Kidney capillary endothelial cell (primary cell): ENCODE results near the gene CNTNAP3B.
"Not testable (repeated sequence)": the region's sequence is repeated elsewhere in the genome, so short reads cannot be mapped to it uniquely, and the experiment has no call there.

Experiments used
- DNase-seq: peaks from one replicate; pipeline ENCODE4 v3.0.0-alpha.2; 2018; ENCODE audit warnings: low spot score

Gene CNTNAP3B

DNA sequence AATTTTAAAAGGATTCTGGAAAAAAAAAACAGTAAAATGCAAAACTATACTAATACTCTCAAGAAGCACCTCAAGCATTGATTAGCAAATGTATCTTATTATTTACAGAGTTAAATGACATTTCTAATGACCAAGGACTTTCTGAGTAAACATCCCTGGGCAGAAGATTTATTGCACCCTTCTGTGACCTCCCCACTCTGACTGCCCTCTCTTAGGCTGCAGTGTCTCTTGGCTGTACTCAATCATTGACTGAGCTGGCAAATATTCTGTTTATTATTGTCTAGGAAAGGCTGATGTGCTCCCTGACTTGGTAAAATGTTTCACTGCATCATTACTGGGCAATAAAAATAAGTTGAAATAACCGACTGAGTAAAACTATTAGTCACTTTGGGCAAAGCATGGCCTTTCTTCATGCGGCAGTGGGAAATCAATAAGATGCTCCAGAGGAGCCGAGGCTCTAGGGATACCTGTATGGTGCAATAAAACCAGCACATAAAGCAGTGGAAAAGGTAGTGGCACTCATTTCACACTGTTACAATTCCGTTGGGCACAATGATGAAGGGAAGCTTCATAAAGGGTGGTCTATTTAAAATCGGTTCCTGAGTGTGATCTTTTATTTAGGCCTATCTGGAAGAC, 151.1 kb downstream of the CNTNAP3B start:
- DNase-seq = not testable (repeated sequence)

DNA sequence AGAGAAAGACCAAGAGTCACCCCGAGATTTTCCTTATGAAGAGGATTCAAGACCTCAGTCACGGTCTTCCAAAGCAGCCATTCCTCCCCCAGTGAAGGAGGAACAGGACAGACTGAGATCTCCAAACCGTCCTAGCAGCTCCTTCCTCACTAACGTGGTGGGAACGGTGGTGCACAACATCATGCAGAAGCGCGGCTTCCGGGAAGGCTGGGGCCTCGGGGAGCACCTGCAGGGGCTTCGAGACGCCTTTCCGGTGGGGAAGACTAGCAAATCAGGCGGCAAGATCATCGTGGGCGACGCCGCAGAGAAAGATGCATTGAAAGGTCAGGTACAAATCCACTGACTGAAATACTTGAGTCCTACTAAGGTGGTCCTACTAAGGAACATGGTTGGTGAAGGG, 154.3 kb downstream of the CNTNAP3B start:
- DNase-seq = not testable (repeated sequence)

DNA sequence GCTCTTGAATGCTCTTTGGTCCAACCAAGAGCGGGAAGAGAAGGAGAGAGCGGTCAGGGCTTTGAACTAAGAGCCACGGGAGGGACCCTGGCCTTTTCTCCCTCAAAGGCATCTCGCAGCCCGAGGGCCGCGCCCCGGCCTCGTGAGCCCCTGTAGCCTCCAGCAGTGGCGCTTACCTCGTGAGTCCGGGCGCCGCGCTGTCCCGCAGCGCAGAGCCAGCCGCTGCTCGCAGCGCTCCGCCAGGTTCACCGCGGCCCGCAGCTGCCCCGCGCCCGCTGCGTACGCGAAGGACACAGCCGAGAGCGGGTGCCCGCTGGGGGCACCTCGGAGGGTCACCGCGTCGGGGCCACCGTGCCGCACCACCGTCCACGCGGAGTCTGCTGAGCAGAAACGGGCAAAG, 176.2 kb downstream of the CNTNAP3B start:
- DNase-seq = not testable (repeated sequence)

DNA sequence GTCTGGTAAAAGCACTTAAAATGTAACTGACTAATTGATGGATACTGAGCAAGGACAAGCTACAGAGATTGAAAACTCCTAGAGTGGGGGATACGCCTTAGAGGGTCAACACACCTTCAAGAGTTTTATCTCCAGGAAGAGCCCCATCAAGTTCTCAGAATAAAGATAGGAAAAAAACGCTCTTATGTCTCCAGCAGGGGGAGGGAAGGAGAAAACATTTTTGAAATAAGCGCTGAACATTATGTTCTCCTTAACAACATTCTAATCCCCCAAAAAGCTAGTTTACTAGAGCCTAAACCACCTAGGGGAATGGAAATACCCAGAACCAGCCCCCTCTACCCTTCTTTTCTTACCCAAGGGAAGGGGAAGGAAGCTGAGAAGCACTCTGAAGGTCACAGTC, 187.5 kb downstream of the CNTNAP3B start:
- not testable (repeated sequence) for DNase-seq

DNA sequence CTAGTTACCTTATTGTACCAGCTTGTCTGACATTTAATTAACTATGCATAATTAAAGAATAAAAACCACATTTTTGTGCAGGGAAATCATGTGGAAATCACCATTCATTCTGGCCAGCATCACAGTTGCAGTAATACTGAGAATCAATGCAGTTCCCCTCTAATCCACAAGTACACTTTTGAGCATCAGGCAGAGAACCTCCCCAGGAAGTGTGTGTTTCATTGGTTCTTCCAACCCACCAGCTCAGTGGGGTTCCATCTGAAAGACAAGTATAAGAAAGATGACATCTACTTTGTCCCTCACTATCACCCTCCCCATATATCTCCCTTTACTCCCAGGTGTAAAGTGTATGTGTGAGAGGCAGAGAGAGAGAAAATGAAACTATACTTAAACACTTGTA, 191.1 kb downstream of the CNTNAP3B start:
- DNase-seq = not testable (repeated sequence)

DNA sequence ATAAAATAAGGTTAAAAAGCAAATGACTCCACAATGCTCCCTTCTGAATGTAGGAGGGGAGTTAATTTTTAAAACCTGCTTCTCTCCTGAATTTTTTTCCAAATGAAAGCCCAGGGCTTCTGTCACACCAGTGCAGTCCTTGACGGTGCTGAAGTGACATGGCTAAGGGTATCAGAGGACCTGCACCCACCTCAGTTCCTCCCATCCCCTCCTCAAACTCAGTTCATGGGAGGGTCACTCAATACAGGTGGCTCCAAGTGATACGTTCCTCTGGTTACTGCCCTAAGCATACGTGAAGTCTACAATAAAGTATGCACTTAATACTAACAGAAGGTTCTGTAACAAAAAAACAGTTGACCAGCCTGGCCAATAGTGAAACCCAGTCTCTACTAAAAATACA, 193.5 kb downstream of the CNTNAP3B start:
- not testable (repeated sequence) for DNase-seq

DNA sequence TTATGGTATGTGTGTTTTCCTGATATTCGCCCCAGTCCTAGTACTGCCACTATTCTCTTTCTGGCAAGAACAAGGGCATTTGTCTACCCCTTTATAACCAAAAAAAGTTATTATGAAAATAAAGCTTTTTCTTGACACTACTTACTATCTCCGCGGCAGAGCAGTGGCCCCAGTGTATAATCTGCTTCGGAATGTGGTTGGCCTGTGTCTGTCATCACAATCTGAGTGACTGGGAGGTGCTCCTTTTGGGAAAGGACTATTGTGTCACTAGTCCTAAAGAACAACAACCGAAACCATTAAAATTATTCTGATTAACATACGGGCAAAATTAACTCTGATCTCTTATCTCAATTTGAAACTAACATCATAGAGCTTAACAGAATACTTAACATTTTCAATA, 200.1 kb downstream of the CNTNAP3B start:
- not testable (repeated sequence) for DNase-seq

DNA sequence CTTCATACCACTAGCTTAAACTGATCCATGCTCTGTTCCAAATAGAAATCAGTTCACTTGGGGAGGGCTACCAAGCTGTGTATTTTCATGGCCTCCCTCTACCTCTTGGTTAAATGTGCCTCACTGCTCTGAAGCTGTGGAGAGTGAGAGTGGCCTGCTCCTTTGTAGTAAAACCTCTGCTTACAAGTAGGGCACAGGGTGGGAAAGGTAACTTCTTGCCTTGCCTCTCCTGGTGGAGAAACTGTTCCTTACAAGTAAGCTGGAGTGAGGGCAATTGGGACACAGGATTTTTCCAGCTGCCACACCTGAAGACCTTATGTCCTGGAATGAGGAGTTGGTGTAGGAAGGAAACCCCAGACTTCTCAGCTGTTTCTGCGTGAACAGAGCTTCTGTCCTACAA, 211.9 kb downstream of the CNTNAP3B start:
- not testable (repeated sequence) for DNase-seq

DNA sequence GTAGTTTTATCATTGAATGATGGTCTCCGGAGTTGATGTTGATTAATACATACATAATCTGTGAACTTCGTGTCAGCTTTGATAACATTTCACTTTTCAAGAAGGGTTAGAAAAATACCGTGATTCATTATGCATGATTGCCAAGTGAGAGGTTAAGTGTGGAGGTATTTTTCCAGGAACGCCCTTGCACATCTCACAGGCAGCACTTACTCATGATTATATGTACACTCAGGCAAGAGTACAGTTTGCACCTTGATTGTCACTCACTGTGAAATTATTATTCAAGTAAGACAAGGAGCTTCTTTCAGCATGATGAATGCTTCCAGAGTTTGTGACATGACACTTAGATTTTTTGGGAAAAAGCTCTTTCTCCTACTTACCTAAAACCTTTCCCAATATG, 223.7 kb downstream of the CNTNAP3B start:
- not testable (repeated sequence) for DNase-seq

DNA sequence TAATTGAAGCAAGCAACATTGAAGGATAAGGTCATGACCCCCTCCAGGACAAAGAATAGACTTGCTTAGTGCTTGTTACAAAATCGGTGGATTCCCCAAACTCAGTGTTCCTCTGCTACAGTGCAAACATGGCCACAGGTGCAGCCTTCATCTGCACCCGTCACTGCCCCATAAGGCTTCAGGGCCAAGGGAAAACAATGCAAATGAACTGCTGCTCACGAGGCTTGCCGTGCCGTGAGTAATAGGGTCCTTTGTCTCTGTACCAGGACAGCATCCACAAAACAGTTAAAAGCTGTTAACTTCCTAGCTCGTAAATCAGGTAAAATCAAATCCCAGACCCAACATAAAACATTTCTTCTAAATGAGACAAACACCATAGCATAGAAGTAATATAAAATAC, 226.5 kb downstream of the CNTNAP3B start:
- not testable (repeated sequence) for DNase-seq

DNA sequence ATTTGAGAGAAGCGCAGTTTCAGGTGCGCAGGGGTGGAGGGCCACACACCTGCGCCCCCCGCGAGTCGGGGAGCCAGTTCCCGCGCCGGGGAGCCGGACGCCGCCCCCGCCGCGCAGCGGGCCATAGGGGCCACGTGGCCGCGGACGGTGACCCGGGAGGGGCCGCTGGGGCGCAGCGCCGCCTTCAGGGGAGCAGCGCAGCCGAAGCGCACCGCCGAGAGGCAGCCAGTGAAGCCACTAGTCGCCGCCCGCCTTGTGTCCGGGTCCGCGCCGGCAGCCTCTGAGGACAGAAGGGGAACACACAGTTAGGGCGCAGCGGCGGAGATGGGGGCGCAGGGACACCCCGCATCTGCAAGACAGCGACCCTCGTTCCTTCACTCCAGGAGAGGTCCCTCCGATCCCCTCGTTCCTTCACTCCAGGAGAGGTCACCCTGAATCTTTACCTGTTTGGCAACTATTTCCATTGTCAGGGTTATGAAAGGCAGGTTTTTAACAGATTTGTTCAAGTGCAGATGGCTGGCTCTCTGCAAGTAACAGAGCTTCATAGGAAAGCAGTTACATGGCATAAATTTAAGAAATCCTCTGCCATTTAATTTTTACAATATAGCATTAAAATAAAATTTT, 230.4 kb downstream of the CNTNAP3B start:
- not testable (repeated sequence) for DNase-seq

DNA sequence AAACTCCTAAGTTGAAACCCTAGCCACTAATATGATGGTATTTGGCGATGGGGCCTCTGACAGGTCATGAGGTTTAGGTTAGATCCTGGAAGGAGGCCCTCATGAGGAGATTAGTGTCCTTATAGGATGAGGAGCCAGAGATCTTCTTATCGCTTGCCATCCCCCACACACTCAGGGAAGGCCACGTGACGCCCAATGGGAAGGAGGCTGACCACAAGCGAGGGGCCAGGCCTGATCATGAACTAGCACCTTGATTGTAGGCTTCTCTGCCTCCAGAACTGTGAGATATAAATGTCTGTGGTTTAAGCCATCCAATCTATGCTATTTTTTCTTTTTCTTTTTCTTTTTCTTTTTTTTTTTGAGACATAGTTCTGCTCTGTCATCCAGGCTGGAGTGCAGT, 254.7 kb downstream of the CNTNAP3B start:
- not testable (repeated sequence) for DNase-seq

DNA sequence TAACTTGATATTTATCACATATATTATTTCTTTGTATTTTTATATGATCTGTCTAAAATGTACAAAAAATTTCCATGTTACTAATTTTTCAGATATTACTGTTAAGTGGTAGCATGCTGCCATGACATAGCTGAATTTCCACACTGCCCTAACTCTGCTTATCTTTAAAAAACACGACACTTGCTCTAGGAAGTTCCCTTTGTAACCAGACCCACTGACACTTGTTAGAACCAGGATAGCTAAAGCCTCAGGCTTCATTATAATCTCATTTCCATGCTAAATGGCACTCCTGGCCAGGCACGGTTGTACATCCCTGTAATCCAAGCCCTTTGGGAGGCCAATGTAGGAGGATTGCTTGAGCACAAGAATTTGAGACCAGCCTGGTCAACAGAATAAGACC, 273.8 kb downstream of the CNTNAP3B start:
- not testable (repeated sequence) for DNase-seq

DNA sequence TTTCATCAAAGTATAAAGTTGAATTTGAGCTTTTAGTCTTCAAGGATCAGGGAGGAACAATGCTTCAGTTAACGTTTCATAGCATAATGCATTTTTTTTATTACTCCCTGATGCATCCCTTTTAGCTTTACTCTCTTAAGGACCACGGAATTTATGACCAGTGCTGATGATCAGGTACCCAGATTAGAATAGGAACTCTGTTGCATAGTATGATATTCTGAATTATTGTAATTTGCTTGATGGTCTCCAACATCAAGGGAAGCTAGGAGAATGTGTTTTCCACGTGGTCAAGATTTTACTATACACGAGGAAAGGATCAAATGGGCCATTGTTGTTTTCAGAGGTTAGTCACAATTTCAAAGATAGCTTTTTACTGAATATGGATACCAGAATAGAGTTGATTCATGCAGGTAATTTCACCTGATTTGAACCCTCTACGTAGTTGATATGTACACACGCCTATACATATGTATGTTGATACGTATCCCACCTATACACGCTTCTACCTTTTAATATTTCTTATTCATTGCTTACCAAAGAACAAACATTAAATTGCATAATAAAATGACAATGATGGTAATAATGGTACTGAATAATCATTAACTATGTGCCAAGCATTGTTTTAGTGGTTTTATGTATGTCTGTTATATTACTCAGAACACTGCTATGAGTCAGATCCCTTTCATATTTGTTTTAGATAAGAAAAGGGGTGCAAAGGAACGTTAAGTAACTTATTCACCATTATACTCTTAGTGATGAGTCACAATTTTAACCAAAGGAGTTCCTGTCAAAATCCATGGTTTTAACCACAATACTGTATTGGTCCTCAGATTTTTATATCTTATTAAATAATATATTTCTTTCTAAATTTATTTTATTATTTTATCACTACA, 277.1 kb downstream of the CNTNAP3B start:
- not testable (repeated sequence) for DNase-seq

DNA sequence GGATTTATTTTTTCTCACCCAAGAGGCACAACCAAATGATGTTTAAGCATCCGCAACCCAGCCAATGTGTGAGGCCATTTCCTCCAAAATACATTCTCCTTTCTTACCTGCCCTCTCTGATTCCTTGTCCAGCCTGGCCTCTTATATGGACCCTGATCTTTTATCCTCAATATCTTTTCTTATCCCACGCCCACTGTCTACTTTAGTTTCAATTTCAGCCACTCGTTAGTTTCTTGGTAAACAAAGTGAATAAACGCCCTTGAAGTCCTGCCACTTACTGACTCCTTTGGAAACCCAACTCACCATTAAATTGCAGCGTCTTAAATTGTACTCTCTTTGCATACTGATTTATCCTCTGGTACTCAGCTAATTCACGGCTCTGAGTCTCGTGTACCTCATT, 281.4 kb downstream of the CNTNAP3B start:
- not testable (repeated sequence) for DNase-seq
